GM20000 (cell line): ENCODE data around the gene MAB21L3.

ENCODE experiments used
- DNase-seq: peaks from one replicate; pipeline ENCODE4 v3.0.0; 2012; ENCODE audit warnings: low spot score
- CTCF ChIP-seq: IDR thresholded peaks from 2 replicates; pipeline ENCODE4 v1.5.1; 2012; ENCODE audit warnings: mild to moderate bottlenecking, control low read depth; ENCODE audit errors: extremely low read depth, missing control alignments

MAB21L3 gene

GRCh38 chr1:116150368-116150767 is 39.2 kb downstream of the MAB21L3 start:
- no peak for TF ChIP-seq CTCF
- DNase-seq = no peak

GRCh38 chr1:116151739-116152576 is 40.8 kb downstream of the MAB21L3 start:
- peak; percentile 96 for DNase-seq
- TF ChIP-seq CTCF = peak; percentile 94

- DNase-seq = no peak
- TF ChIP-seq CTCF = no peak
Measured at GRCh38 chr1:116152577-116152943, 41.4 kb downstream of the MAB21L3 start.

GRCh38 chr1:116152950-116153691 is 41.9 kb downstream of the MAB21L3 start:
- no peak for TF ChIP-seq CTCF
- no peak for DNase-seq

GRCh38 chr1:116153692-116154031 is 42.5 kb downstream of the MAB21L3 start:
- no peak for TF ChIP-seq CTCF
- DNase-seq = no peak

GRCh38 chr1:116154536-116154935 is 43.3 kb downstream of the MAB21L3 start:
- no peak for DNase-seq
- no peak for TF ChIP-seq CTCF

GRCh38 chr1:116157096-116157495 is 45.9 kb downstream of the MAB21L3 start:
- DNase-seq = no peak
- TF ChIP-seq CTCF = no peak
